Stimulated activated CD4-positive, alpha-beta T cell treated with anti-CD3 and anti-CD28 coated beads, Interleukin-15, amount 100 ng/mL, for 24 hours (primary cell): ENCODE results near the gene KRT81.

ENCODE experiments used
- DNase-seq: peaks from one replicate; pipeline ENCODE4 v3.0.0-alpha.2; 2020

KRT81 gene

DNA sequence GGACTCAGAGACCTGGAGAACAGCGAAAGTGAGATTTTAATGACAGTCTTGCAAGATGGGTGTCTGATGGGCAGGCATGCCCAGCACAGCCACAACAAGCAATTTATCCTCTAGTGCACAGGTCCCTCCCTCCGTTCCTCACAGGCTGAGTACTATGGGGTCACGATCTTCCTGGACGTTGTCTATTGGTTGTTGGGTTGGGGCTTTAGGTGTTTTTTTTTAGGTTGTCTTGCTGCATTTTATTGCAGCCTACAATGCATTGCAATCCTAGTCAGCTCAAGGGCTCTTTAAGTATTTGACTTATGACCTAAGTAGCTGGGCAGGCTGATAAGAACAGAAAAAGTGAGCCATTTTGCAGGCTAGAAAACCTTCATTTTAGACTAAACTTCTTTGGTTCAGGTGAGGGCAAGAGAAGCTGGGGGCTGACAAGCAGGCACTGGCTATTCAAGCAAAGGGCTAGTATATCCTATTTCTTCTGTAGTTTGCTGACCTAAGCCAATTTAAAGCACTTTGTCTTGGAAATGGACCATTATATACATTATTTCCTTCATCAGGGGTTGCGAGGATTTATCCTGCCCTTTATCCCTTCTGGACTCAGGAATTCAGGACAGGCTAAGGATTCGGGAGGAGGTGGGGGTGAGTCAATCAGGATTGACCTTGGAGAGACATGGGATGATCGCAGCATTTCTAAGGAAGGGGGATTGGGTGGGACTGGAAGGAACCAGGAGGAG, 52.3 kb downstream of the KRT81 start:
- no peak for DNase-seq

- no peak for DNase-seq
Measured at GRCh38 chr12:52238207-52238840, 53.0 kb downstream of the KRT81 start.

DNA sequence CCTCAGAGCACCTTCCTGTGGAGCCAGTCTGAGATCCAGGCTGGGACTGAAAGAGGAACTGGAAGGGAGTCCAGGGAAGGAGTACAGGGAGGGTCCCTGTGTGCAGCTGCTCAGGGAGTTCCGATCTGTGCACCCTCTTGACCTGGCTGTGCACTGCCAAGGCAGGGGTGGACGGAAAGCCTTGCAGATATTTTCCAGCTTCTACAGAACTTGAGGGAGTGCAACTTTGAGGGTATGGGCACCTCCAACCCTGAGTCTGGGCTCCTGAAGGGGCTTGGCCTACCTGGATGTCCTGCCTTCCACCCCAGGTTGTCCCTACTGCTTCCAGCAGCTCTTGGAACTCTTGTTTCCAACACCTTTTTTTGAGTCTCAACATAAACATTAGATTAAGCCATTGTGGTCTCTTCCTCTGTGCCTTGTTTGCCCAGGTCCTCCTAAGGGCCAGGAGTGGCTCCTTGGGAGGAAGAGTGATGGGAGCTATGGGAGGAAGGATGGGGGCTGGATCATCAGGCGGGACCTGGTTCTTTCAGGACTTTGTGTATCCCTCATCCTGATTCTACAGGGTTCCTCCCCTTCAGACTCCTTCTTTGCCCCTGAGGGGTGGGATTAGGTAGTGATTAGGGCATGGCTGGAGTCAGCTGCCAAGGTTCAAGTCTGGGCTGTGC, 54.8 kb downstream of the KRT81 start:
- no peak for DNase-seq
